Sigmoid colon (tissue), 4 donors: ENCODE data around the gene TMEM61.

ENCODE experiments used
- CTCF ChIP-seq, 4 experiments: fragments of 450-650 bp in 3 of 4; fragments of 200-600 bp in 1 of 4; IDR thresholded peaks; one replicate each; pipeline ENCODE4 v1.5.1; 2016 to 2019; ENCODE audit warnings: antibody characterized with exemption in 4 of 4, mild to moderate bottlenecking in 3 of 4, moderate library complexity in 2 of 4
- EP300 ChIP-seq, 4 donors: sonication (generic); formaldehyde crosslinking; IDR thresholded peaks; one replicate each; pipeline ENCODE4 v1.6.1; 2017; ENCODE audit warnings: antibody characterized with exemption in 4 of 4
- POLR2A ChIP-seq, 2 donors: fragments of 450-650 bp; IDR thresholded peaks; one replicate each; pipeline ENCODE4 v1.6.1; 2016; ENCODE audit warnings: antibody characterized with exemption in 2 of 2, mild to moderate bottlenecking in 2 of 2, moderate library complexity in 2 of 2
- POLR2AphosphoS5 ChIP-seq, 4 donors: sonication (generic); formaldehyde crosslinking; IDR thresholded peaks; one replicate each; pipeline ENCODE4 v1.6.1; 2017; ENCODE audit warnings: antibody characterized with exemption in 4 of 4

GRCh38 chr1:54998100-54998499, 17.7 kb downstream of the TMEM61 start:
- TF ChIP-seq CTCF (IDR thresholded peaks at IDR 0.05) (no peak), POLR2AphosphoS5 (IDR thresholded peaks at IDR 0.05) (no peak), POLR2A (IDR thresholded peaks at IDR 0.05) (no peak), EP300 (IDR thresholded peaks at IDR 0.05) (no peak)
